Measurements from ENCODE around the gene RNF121. TPM values are rescaled to one million over a fixed set of nuclear protein-coding genes. Genes with fewer than 3 reads are reported as not detected.

The RNF121 gene
- total and polyA plus RNA-seq, 2 of the 13 experiments (the other 11 are each of a cell fraction or from before 2014, with no cell fraction given): 28.6 to 44.3 TPM

DNA sequence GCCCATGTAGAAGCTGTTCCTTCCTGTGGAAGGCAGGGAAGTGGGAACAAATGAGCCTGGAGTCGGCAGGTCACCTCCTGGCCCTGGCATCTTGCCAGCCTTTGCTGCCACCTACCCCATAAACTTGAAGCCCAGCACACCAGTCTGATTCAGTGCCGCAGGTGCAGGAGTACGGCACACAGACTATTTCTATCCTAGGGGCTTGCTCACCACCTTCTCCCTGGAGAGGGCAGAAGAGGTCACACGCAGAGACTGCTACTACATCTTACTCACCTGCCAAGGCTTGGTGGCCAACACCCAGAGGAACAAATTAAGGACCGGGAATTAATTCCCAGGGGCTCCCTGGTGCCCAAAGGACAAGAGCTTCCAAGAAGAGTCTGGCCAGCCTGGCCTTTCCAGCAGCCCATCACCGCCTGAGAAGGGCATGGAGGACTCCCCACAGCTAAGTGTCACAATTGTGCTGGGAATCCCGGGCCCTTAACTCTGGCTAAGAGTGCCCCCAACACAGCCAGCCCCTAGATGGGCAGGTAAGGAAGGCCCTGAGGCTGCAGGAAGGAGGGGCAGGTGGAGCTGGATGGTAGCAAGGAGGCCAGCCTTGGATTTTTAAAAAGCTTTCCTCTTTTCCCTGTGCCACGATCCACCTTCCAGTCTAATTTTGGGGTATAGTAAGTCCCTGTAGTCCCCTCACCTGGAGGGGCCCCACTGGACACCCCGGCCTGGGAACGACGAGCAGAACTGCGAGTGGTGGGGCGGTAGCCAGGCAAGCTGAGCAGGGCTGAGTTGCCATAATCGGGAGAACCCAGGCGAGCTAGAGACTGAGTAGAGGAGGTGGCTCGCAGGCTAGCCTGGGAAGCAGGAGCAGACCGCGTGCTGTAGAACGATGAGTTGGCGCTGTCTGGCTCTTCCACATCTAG, 76.8 kb downstream of the RNF121 start:
- POLR2A ChIA-PET: no interaction called here
- WGBS (ENCODE audit: low lambda C conversion rate): 97% methylated on average over 18 of the region's 20 CpGs

More for the DNA sequence above, 76.8 kb downstream of the RNF121 start:
- no TSS peak for BruUV-seq (replicated peaks)
- H2AFZ ChIP-seq (ENCODE audit: low read length): no peak overlapping the region
- H3K27ac ChIP-seq (ENCODE audit: extremely low read length, insufficient read depth, low read length): no peak overlapping the region
- no peaks in the 10 kb centered on the region for H4K20me1 ChIP-seq (ENCODE audit: insufficient read depth, low read length)
- intact Hi-C loops (cut with micrococcal nuclease; ENCODE audit: unreplicated experiment): no loop called here
- H3K9me3 ChIP-seq (ENCODE audit: low read length): no peaks in the 10 kb centered on the region
- H3K36me3 ChIP-seq (replicated peaks in 1 of 2; ENCODE audit: control insufficient read depth in 1 of 2, insufficient read depth in 2 of 2, low read length in 2 of 2): peaks cover 55 to 86% of the 10 kb centered on the region in 2 experiments
- H3K4me1 ChIP-seq (ENCODE audit: insufficient read depth, low read length): no peaks in the 10 kb centered on the region
- H3K4me2 ChIP-seq (ENCODE audit: low read depth, low read length): no peak overlapping the region
- H3K27me3 ChIP-seq (ENCODE audit: control insufficient read depth in 1 of 2, insufficient read depth in 2 of 2, low read length in 2 of 2): no peaks in the 10 kb centered on the region
- H3K4me3 ChIP-seq (replicated peaks in 1 of 3; ENCODE audit: insufficient read depth in 1 of 3, low read depth in 2 of 3, low read length in 3 of 3): no peak overlapping the region
- peak; percentile 55; the same call in 1 of the 2 replicates for TF ChIP-seq LCORL (IDR thresholded peaks at IDR 0.05)
- no peak for TF ChIP-seq LCORL (CRISPR knock-in tag; IDR thresholded peaks at IDR 0.05)
- TF ChIP-seq RBM22 (optimal IDR thresholded peaks at IDR 0.05; ENCODE audit: low read length): peak; percentile 84
- TF ChIP-seq, protein P1, sequence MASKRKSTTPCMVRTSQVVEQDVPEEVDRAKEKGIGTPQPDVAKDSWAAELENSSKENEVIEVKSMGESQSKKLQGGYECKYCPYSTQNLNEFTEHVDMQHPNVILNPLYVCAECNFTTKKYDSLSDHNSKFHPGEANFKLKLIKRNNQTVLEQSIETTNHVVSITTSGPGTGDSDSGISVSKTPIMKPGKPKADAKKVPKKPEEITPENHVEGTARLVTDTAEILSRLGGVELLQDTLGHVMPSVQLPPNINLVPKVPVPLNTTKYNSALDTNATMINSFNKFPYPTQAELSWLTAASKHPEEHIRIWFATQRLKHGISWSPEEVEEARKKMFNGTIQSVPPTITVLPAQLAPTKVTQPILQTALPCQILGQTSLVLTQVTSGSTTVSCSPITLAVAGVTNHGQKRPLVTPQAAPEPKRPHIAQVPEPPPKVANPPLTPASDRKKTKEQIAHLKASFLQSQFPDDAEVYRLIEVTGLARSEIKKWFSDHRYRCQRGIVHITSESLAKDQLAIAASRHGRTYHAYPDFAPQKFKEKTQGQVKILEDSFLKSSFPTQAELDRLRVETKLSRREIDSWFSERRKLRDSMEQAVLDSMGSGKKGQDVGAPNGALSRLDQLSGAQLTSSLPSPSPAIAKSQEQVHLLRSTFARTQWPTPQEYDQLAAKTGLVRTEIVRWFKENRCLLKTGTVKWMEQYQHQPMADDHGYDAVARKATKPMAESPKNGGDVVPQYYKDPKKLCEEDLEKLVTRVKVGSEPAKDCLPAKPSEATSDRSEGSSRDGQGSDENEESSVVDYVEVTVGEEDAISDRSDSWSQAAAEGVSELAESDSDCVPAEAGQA (IDR thresholded peaks at IDR 0.05; ENCODE audit: low read depth): no peak
- TF ChIP-seq, protein P1 (CRISPR knock-in tag; IDR thresholded peaks at IDR 0.05; ENCODE audit: borderline replicate concordance): no peak
- no peak for TF ChIP-seq ELF1 (CRISPR knock-in tag; IDR thresholded peaks at IDR 0.05)
- TF ChIP-seq POLR2AphosphoS5 (IDR thresholded peaks at IDR 0.05; ENCODE audit: low read depth, low read length): 0 out of 2 replicates have a peak, but pooled peaks have one; percentile 23
- no peak for TF ChIP-seq RCOR2 (CRISPR knock-in tag; IDR thresholded peaks at IDR 0.05)
- TF ChIP-seq TBP (CRISPR knock-in tag; IDR thresholded peaks at IDR 0.05): no peak
- TF ChIP-seq ZC3H4 (CRISPR knock-in tag; IDR thresholded peaks at IDR 0.05; ENCODE audit: borderline replicate concordance): no peak
- no peak for TF ChIP-seq HHEX (CRISPR knock-in tag; IDR thresholded peaks at IDR 0.05)
- H3K79me2 ChIP-seq (ENCODE audit: insufficient read depth, low read length): no peaks in the 10 kb centered on the region
- no peak for ATAC-seq
- no peak overlapping the region for H3K9ac ChIP-seq (ENCODE audit: insufficient read depth, low read depth, low read length)
- no peak for DNase-seq (ENCODE audit: low spot score)
- no peak for FAIRE-seq
- CTCF ChIA-PET (ENCODE audit: low intra/inter-chr PET ratio, low total read pairs): no interaction called here
- in situ Hi-C loops (cut with HindIII; ENCODE audit: extremely low pct_ligation_motif_present, low pct_unique_long_range_greater_than_20kb): no loop called here

Measured in HepG2 (cell line).